NB4 (cell line): ENCODE data around the gene SDK2.

Experiments used
- DNase-seq: peaks from one replicate; pipeline ENCODE4 v3.0.0; 2010; ENCODE audit warnings: low read depth
- H3K4me3 ChIP-seq: one replicate; pipeline ENCODE4 v1.5.1; 2011; ENCODE audit warnings: mild to moderate bottlenecking, low read depth, low read length, moderate library complexity
- MAX ChIP-seq: IDR thresholded peaks from 2 replicates; pipeline ENCODE4 v1.6.1; 2011; ENCODE audit warnings: low read depth, low read length
- MYC ChIP-seq: IDR thresholded peaks from 2 replicates; pipeline ENCODE4 v1.6.1; 2011; ENCODE audit warnings: low read depth, low read length
- POLR2A ChIP-seq: IDR thresholded peaks from 2 replicates; pipeline ENCODE4 v1.6.1; 2011; ENCODE audit warnings: mild to moderate bottlenecking; ENCODE audit not compliant: insufficient read length; ENCODE audit errors: extremely low read depth
- TF ChIP-seq, protein P1 (sequence below): IDR thresholded peaks from one replicate; pipeline ENCODE4 v1.5.1; 2012; ENCODE audit warnings: low read depth, low read length

Gene SDK2

DNA sequence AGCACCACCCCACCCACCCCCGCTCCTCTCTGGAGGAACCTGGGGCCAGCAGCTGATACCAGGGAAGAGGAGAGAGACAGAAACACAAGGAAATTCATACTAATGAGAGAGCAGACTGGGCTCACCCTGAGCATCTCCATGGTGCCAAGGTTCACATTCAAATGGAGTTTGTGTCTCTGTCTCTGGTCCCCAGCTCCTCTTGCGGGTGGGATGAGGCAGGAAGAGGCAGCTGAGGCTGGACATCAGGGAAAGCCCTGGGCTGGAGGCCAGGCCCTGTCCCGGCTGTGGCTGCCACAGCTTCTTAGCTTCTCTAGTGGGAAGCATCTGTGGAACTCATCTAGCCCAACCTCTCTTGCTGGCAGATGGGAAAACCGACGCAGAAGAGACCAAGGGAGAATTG is 121.5 kb downstream of the SDK2 start:
- TF ChIP-seq MYC, result no peak
- TF ChIP-seq POLR2A, result no peak
- TF ChIP-seq MAX, result no peak
- TF ChIP-seq, protein P1, sequence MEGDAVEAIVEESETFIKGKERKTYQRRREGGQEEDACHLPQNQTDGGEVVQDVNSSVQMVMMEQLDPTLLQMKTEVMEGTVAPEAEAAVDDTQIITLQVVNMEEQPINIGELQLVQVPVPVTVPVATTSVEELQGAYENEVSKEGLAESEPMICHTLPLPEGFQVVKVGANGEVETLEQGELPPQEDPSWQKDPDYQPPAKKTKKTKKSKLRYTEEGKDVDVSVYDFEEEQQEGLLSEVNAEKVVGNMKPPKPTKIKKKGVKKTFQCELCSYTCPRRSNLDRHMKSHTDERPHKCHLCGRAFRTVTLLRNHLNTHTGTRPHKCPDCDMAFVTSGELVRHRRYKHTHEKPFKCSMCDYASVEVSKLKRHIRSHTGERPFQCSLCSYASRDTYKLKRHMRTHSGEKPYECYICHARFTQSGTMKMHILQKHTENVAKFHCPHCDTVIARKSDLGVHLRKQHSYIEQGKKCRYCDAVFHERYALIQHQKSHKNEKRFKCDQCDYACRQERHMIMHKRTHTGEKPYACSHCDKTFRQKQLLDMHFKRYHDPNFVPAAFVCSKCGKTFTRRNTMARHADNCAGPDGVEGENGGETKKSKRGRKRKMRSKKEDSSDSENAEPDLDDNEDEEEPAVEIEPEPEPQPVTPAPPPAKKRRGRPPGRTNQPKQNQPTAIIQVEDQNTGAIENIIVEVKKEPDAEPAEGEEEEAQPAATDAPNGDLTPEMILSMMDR, result no peak
- no peak overlapping the region for H3K4me3 ChIP-seq

GRCh38 chr17:73522107-73522506 is 122.1 kb downstream of the SDK2 start:
- H3K4me3 ChIP-seq, result no peak overlapping the region
- no peak for DNase-seq
- no peak for TF ChIP-seq MAX
- TF ChIP-seq, protein P1, result no peak

More for the DNA sequence above, 121.5 kb downstream of the SDK2 start:
- DNase-seq, result no peak

DNA sequence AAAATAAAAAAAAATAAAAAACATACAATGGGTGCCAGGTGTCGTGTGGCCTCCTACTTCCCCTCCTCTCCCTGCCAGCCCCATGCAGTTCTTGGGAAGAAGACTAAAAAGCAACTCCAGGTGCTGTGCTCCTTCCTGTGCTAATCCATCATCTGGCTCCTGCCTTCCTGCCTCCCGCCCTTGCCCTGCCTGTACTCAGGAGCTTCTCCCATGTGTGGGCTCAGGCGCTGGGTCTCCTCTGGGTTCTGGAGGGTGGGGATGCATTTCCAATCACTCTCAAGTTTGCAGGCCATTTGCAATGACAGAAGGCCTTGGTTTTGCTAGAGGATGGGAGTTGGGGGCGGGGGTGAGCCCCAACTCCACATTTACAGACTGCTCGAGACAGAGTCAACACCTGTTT is 122.9 kb downstream of the SDK2 start:
- H3K4me3 ChIP-seq, result no peak overlapping the region
- TF ChIP-seq MYC (no peak), MAX (no peak)
- no peak for DNase-seq

- TF ChIP-seq, protein P1, result no peak
- no peak for TF ChIP-seq MAX
- TF ChIP-seq POLR2A, result no peak
- no peak for TF ChIP-seq MYC
- DNase-seq, result no peak
- H3K4me3 ChIP-seq, result no peak overlapping the region
Observed at GRCh38 chr17:73520369-73520761, 123.9 kb downstream of the SDK2 start.

DNA sequence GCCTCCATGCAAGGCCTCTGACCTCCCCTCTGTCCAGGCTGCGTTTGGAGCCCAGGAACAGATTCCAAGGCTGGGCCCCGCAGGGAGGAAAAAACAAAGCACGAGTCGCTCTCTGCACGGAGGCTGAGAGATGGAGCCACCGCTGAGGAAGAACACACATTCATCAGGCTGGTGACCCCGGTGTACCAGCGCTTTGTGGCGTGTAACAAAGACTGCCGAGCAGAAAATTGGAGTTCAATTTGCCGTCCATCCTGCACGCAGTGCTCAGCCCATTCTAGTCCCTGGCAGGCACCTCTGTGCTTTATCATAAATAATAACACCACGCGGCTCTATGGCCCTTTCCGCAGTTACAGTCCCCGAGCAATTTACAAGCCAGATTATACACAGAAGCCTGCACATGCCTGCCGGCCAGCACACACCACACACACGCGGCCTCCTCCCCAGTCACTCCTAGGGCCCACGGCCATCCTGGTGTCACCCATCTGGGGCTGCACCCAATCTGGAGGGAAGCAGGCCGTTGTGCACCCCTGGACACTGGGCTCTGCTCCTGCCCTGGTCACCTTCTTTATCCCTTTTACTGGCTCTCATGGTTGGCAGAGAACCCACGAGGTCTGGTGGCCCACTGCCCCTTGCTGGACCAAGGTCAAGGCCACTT is 124.4 kb downstream of the SDK2 start:
- no peak overlapping the region for H3K4me3 ChIP-seq
- no peak for DNase-seq
- TF ChIP-seq MYC, result no peak

- DNase-seq, result no peak
- TF ChIP-seq, protein P1, result no peak
- TF ChIP-seq POLR2A, result no peak
- no peak for TF ChIP-seq MAX
- TF ChIP-seq MYC, result no peak
- H3K4me3 ChIP-seq, result no peak overlapping the region
Observed at GRCh38 chr17:73519011-73519410, 125.2 kb downstream of the SDK2 start.

- no peak overlapping the region for H3K4me3 ChIP-seq
- TF ChIP-seq POLR2A (no peak), MAX (no peak), MYC (no peak)
- TF ChIP-seq, protein P1, result no peak
- no peak for DNase-seq
Observed at GRCh38 chr17:73516431-73516830, 127.8 kb downstream of the SDK2 start.
